ENCODE measurements around the gene BCR. TPM values are rescaled to one million over a fixed set of nuclear protein-coding genes. Genes with fewer than 3 reads are reported as not detected.
"Not testable (repeated sequence)": the region's sequence is repeated elsewhere in the genome, so short reads cannot be mapped to it uniquely, and the experiment has no call there.

Gene BCR
- polyA plus RNA-seq, 4 donors, result 31.9 to 63.5 (median 50.2) TPM

DNA sequence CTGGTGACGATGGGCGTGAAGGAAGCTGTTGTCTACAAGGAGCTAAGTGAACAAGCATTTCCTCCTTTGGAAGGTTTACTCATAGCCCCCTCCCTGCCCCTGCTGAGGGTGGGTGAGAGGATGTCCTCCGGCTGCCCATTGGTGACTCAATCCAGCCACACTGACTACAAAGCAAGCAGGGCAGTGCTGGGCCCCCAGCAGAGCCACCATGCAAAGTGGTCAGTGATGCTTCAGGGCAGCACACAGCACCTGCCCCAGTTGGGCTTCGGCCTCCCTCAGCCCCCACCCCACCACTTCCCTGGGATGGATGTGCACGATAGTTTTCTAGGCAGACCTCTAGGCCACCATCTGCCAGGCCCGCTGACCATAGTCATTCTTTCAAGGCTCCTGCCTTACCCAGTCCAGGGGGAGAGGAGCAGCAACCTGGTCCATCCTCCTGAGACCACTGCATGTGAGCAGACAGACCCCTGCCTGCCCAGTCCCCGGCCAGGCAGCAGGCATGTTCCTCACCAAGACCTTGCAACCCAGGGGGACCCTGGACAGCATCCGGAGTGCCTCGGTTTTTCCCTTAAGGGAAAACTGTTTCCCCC lies 125.1 kb downstream of the BCR start:
- no peak for DNase-seq (ENCODE audit: low read depth in 4 of 4, low spot score in 3 of 4)

- DNase-seq (ENCODE audit: low read depth in 4 of 4, low spot score in 3 of 4), result peak in 1 of 4 donors; percentile 11
Measured at GRCh38 chr22:23305922-23306374, 125.6 kb downstream of the BCR start.

GRCh38 chr22:23306438-23306921 lies 126.2 kb downstream of the BCR start:
- no peak for DNase-seq (ENCODE audit: low read depth in 4 of 4, low spot score in 3 of 4)

DNA sequence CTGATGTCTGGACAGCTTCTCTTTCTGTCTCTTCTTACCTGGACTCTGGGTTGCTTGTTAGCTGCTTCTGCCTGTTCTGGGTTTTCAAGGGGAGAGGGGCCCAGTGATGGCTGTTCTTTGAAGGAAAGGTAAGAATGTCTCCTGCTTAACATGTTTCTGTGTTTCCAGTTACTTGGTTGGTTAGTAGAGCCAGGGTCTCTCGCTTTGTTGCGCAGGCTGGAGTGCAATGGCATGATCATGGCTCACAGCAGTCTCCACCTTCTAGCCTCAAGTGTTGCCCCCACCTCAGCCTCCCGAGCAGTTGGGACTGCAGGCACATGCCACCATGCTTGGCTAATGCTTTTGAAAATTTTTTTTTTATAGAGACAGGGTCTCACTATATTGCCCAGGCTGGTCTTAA lies 126.6 kb downstream of the BCR start:
- no peak for DNase-seq (ENCODE audit: low read depth in 4 of 4, low spot score in 3 of 4)

DNA sequence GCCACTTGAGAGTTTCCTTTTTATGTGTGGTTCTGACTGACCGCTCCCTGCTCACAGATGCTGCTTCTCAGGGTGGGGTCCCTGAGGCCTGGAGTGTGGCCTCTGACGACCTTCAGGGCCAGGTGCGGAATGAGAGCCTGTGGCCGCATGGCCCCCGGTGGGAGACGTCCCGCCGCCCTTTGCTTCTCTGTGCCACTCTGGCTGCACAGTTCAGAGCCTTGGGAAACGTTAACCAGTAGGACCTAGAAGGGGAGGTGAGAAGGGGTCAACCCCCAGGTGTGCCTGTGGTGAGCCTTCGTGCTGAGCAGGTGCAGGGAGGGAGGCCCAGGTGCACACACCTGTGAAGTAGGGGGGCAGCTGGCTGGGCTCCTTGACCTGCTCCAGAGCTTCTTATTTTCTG lies 127.2 kb downstream of the BCR start:
- not testable (repeated sequence) for DNase-seq (ENCODE audit: low read depth in 4 of 4, low spot score in 3 of 4)

DNA sequence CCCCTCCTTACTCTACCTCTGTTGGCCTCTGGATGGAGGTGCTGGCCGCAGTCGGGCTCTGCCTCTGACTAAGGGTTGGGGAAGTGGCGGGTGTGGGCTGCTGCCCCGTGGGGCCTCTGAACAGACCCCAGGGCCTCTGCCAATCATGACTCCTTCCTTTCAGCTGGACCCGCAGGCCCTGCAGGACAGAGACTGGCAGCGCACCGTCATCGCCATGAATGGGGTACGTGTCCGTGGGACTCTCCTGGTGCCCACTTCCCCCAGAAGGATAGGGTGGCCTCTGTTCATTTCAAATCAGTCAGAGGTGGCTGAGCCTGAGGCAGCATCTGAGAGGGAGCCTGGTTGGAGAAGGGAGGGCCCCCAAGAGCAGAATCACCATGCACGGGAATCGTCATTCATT lies 129.0 kb downstream of the BCR start:
- not testable (repeated sequence) for DNase-seq (ENCODE audit: low read depth in 4 of 4, low spot score in 3 of 4)

DNA sequence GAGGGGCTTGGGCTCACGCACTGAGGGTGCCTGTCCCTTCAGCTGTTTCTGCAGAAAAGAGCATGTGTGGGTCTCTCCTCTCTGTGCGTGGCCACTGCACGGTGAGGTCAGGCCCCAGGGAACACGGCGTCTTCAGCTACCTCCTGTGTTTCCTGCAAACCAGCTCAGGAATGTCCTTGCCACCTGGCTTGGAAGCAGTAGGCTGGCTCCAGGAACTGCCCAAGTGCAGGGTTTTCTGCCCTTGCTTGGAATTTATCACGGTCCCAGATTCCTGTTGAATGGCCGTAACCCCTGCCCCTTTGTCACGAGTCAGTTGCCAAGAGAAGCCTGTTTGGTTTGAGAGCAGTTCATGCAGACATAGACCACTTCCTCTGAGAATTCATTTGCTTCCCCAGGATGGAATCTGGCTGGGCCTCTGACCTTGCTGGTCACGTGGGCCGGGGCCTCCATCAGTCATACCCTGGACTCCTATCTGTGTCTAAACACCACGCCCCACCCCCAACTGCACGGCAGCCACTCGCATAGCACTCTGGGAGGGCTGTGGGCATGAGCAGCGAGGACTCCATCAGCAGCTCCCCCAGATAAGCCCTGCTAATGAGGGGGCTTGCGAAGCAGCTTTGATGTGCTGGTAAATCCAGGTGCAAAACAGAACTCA lies 130.3 kb downstream of the BCR start:
- peak in 1 of 4 donors; percentile 15 for DNase-seq (ENCODE audit: low read depth in 4 of 4, low spot score in 3 of 4)

GRCh38 chr22:23311635-23312420 lies 131.5 kb downstream of the BCR start:
- not testable (repeated sequence) for DNase-seq (ENCODE audit: low read depth in 4 of 4, low spot score in 3 of 4)

- DNase-seq (ENCODE audit: low read depth in 4 of 4, low spot score in 3 of 4), result no peak
Measured at GRCh38 chr22:23313791-23314567, 133.7 kb downstream of the BCR start.

DNA sequence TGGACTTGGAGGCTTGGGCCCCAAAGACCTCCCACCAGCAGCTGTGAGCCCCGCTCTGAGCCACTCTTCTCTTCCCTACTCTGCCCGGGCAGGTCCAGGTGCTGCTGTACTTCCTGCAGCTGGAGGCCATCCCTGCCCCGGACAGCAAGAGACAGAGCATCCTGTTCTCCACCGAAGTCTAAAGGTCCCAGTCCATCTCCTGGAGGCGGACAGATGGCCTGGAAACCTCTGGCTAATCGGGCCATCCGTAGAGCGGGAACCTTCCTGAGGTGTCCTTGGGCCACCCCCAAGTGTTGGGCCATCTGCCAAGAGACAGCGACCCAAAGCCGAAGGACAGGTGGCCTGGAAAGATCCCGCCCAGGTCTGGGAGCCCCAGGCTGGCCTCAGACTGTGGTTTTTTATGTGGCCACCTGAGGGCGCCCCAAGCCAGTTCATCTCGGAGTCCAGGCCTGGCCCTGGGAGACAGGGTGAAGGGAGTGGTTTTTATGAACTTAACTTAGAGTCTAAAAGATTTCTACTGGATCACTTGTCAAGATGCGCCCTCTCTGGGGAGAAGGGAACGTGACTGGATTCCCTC lies 135.1 kb downstream of the BCR start:
- DNase-seq (ENCODE audit: low read depth in 4 of 4, low spot score in 3 of 4), result peak in 2 of 4 donors; percentile 27 to 32

- not testable (repeated sequence) for DNase-seq (ENCODE audit: low read depth in 4 of 4, low spot score in 3 of 4)
Measured at GRCh38 chr22:23316596-23316995, 136.3 kb downstream of the BCR start.

GRCh38 chr22:23318316-23318715 lies 138.0 kb downstream of the BCR start:
- DNase-seq (ENCODE audit: low read depth in 4 of 4, low spot score in 3 of 4), result not testable (repeated sequence)

GRCh38 chr22:23322497-23323080 lies 142.3 kb downstream of the BCR start:
- DNase-seq (ENCODE audit: low read depth in 4 of 4, low spot score in 3 of 4), result not testable (repeated sequence)

GRCh38 chr22:23323960-23324688 lies 143.8 kb downstream of the BCR start:
- DNase-seq (ENCODE audit: low read depth in 4 of 4, low spot score in 3 of 4), result not testable (repeated sequence)

DNA sequence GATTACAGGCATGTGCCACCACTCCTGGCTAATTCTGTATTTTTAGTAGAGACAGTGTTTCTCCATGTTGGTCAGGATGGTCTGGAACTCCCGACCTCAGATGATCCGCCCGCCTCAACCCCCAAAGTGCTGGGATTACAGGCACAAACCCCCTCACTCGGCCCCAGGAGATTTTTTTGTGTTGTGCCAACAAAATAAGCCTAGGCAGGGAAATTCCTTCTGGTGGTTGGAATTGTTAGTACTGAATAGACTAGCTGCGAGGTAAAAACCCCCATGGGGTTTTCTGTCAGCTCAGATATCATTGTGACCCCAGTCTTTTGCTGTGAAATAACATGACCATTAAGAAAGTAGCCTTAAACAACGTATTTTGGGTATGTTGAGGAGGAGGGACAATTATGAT lies 144.9 kb downstream of the BCR start:
- no peak for DNase-seq (ENCODE audit: low read depth in 4 of 4, low spot score in 3 of 4)

DNA sequence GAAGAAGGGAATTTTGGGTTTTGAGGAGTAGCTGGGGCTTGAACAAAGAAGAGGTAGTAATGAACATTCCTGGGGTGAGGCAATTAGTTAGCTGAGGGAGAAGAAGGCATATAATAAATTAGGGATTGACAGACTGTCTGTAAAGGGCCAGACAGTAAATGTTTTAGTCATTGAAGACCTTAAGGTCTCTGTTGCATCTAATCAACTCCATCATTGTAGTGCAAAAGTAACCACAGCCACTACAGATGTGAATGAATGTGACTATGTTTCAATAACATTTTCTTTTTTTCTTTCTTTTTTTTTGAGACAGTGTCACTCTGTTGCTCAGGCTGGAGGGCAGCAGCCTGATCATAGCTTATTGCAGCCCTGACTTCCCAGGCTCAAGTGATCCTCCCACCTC lies 153.5 kb downstream of the BCR start:
- not testable (repeated sequence) for DNase-seq (ENCODE audit: low read depth in 4 of 4, low spot score in 3 of 4)

DNA sequence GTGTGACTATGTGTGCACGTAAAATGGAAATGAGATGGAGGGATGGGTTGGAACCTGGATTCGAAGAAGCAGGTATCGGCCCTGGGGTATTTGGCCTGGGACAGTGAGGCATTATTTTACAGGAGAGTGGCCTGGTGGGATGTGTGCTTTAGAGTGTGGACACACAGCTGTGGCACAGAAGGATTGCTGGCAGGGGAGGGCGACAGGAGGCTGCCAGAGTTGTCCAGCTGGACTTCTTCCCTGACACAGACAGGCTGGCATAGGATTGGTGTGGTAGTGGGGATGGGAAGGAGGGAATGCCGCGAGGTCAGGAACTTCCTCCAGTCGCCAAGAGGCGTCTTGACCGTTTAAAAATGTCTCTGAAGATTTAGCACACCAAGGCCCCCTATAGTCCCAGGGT lies 157.4 kb downstream of the BCR start:
- not testable (repeated sequence) for DNase-seq (ENCODE audit: low read depth in 4 of 4, low spot score in 3 of 4)

DNA sequence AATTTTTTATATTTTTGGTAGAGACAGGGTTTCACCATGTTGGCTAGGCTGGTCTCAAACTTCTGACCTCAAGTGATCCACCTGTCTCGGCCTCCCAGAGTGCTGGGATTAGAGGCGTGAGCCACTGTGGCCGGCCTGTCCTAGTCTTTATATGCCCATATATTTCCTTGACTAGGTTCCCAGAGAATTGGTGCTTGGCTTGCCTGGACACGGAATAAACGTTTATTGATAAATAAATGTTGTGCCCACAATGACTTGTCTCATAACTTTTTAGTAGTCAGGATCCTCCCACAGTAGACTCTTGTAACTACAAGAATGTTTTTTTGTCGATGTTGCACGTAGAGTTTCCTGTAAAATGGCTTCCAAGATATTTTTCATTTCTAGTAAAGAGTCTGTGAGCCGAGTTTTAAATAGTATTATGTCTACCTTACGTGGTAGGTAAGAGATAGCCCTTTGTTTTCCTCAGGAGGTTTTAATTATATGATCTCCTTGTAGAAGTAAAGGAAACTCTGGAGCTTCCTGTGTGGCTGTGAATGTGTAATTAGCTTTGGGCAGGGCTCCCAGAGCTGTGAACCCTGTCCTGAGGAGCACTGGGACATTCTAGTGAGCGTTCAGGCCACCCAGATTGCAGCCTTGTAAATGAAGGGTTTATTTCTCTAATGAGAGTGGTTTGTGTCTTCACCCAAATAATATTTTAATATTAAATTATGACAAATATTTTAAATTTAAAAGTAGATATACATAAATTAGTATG lies 161.8 kb downstream of the BCR start:
- DNase-seq (ENCODE audit: low read depth in 4 of 4, low spot score in 3 of 4), result not testable (repeated sequence)

All from left renal pelvis (tissue), 4 donors.